Measurements from ENCODE around the gene ERGIC3.

ERGIC3 gene

DNA sequence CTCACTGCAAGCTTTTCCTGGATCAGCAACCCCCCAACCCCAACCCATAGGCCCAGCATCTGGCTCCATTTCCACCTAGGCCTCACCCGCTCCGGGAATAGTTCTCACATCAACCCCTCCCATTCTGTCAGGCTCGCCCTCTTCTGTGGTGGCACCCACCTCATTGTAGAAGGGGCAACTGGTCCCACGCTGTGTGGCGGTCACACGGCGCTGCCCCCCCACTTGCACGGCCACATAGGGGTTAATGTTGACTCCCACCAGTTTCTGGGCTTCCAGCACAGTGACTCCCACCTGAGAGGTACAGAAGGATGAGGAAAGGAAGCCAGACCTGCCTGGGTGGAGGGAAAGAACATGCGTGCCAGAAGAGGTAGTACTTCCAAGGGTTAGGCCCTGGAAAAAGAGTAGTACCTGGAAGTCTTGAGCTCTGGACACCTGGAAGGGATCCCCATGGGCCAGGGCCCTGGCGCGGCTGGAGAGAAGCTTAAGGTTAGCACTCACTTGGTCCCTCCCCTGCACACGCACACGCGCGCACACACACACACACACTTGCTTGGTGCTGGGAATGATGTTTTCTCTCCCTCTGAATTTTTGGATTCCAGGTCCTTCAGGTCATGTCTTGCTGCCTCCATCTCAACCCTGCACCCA lies 61.1 kb downstream of the ERGIC3 start:
- Histone ChIP-seq H2AFZ (ENCODE audit: low read length) (no peak overlapping the region), H3K4me1 (ENCODE audit: insufficient read depth, low read length, severe bottlenecking) (peaks cover 42% of the 10 kb centered on the region), H3K4me2 (ENCODE audit: low read length) (no peak overlapping the region), H3K27ac (ENCODE audit: low read depth, low read length, poor library complexity, severe bottlenecking) (no peak overlapping the region), H3K36me3 (ENCODE audit: insufficient read depth, low read length) (no peaks in the 10 kb centered on the region), H3K9me3 (ENCODE audit: low read length) (no peaks in the 10 kb centered on the region), H3K9ac (ENCODE audit: low read length) (no peak overlapping the region), H3F3A (ENCODE audit: insufficient read depth, low read length) (no peaks in the 10 kb centered on the region), H3K27me3 (ENCODE audit: insufficient read depth, low read length) (no peaks in the 10 kb centered on the region), H3K79me2 (ENCODE audit: insufficient read depth, low read length) (no peaks in the 10 kb centered on the region), H3K4me3 (ENCODE audit: low read depth, low read length, poor library complexity, severe bottlenecking) (no peak overlapping the region), H3K9me2 (ENCODE audit: low read depth, low read length) (no peaks in the 10 kb centered on the region), H4K20me1 (ENCODE audit: insufficient read depth, low read length) (no peaks in the 10 kb centered on the region)
- TF ChIP-seq, protein P1, sequence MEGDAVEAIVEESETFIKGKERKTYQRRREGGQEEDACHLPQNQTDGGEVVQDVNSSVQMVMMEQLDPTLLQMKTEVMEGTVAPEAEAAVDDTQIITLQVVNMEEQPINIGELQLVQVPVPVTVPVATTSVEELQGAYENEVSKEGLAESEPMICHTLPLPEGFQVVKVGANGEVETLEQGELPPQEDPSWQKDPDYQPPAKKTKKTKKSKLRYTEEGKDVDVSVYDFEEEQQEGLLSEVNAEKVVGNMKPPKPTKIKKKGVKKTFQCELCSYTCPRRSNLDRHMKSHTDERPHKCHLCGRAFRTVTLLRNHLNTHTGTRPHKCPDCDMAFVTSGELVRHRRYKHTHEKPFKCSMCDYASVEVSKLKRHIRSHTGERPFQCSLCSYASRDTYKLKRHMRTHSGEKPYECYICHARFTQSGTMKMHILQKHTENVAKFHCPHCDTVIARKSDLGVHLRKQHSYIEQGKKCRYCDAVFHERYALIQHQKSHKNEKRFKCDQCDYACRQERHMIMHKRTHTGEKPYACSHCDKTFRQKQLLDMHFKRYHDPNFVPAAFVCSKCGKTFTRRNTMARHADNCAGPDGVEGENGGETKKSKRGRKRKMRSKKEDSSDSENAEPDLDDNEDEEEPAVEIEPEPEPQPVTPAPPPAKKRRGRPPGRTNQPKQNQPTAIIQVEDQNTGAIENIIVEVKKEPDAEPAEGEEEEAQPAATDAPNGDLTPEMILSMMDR (IDR thresholded peaks at IDR 0.05; ENCODE audit: low read length), result no peak
- TF ChIP-seq EZH2 (IDR thresholded peaks at IDR 0.05; ENCODE audit: borderline replicate concordance, low read length), result no peak

DNA sequence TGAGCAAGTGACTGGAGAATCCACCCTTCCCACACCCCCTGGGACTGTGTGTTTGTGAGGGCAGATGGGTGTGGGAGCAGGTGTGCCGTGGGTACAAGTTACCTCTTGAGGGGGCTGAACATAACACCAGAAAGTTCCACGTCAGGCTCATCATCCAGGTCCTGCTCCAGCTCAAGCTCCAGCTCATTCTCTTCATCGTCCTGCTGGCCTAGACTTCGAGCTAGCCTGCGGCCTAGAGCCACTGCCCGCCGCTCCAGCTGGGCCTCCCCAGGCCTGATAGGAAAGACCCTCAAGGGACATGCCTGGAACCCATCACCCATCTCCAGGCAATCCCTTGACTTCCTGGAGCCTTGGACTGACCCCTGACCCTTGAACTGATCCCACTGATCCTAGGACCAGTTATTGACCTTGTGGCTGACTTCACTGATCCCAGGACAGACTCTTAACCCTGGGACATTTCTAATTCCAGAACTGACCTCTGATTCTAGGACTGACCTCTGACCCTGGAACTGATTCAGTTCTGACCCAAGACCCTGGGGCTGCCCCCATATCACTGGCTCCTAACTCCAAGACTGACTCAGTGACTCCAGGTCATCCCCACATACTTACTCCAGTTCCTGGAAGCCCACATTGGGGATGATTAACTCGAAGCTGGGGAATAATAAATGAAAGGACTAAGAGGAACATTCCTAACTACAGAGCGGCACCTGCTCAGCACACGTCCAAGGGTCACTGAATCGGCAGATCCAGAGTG lies 62.0 kb downstream of the ERGIC3 start:
- no peak for TF ChIP-seq EZH2 (IDR thresholded peaks at IDR 0.05; ENCODE audit: borderline replicate concordance, low read length)
- TF ChIP-seq, protein P1 (IDR thresholded peaks at IDR 0.05; ENCODE audit: low read length), result no peak
- no peaks in the 10 kb centered on the region for H3K27me3 ChIP-seq (ENCODE audit: insufficient read depth, low read length)
- no peaks in the 10 kb centered on the region for H3K9me2 ChIP-seq (ENCODE audit: low read depth, low read length)
- no peak overlapping the region for H3K4me3 ChIP-seq (ENCODE audit: low read depth, low read length, poor library complexity, severe bottlenecking)
- H4K20me1 ChIP-seq (ENCODE audit: insufficient read depth, low read length), result no peaks in the 10 kb centered on the region
- H3K4me1 ChIP-seq (ENCODE audit: insufficient read depth, low read length, severe bottlenecking), result peaks cover 44% of the 10 kb centered on the region
- no peaks in the 10 kb centered on the region for H3K9me3 ChIP-seq (ENCODE audit: low read length)
- no peak overlapping the region for H3K27ac ChIP-seq (ENCODE audit: low read depth, low read length, poor library complexity, severe bottlenecking)
- H3K9ac ChIP-seq (ENCODE audit: low read length), result no peak overlapping the region
- H2AFZ ChIP-seq (ENCODE audit: low read length), result no peak overlapping the region
- H3F3A ChIP-seq (ENCODE audit: insufficient read depth, low read length), result no peaks in the 10 kb centered on the region
- H3K79me2 ChIP-seq (ENCODE audit: insufficient read depth, low read length), result no peaks in the 10 kb centered on the region
- no peak overlapping the region for H3K4me2 ChIP-seq (ENCODE audit: low read length)
- H3K36me3 ChIP-seq (ENCODE audit: insufficient read depth, low read length), result no peaks in the 10 kb centered on the region

DNA sequence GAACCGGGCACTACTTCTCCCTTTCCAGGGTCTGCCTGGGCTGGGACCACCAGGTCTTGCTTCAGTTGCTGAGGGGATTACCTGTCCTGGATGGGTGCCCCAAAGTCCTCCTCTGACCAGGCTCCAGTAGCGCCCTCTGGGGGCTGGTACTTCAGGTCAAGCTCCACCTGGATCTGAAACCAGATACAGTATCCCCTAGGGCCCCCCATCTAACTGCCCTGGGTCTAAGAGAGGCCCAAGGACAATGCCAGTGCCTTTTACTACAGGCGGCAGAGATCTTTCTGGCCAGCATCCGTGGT lies 62.5 kb downstream of the ERGIC3 start:
- no peak overlapping the region for H2AFZ ChIP-seq (ENCODE audit: low read length)
- H4K20me1 ChIP-seq (ENCODE audit: insufficient read depth, low read length), result no peaks in the 10 kb centered on the region
- no peaks in the 10 kb centered on the region for H3F3A ChIP-seq (ENCODE audit: insufficient read depth, low read length)
- no peaks in the 10 kb centered on the region for H3K9me3 ChIP-seq (ENCODE audit: low read length)
- no peak for TF ChIP-seq EZH2 (IDR thresholded peaks at IDR 0.05; ENCODE audit: borderline replicate concordance, low read length)
- TF ChIP-seq, protein P1 (IDR thresholded peaks at IDR 0.05; ENCODE audit: low read length), result peak; percentile 79
- H3K36me3 ChIP-seq (ENCODE audit: insufficient read depth, low read length), result no peaks in the 10 kb centered on the region
- H3K9me2 ChIP-seq (ENCODE audit: low read depth, low read length), result no peaks in the 10 kb centered on the region
- H3K4me2 ChIP-seq (ENCODE audit: low read length), result no peak overlapping the region
- no peak overlapping the region for H3K9ac ChIP-seq (ENCODE audit: low read length)
- no peak overlapping the region for H3K27ac ChIP-seq (ENCODE audit: low read depth, low read length, poor library complexity, severe bottlenecking)
- no peak overlapping the region for H3K4me3 ChIP-seq (ENCODE audit: low read depth, low read length, poor library complexity, severe bottlenecking)
- peaks cover 49% of the 10 kb centered on the region for H3K4me1 ChIP-seq (ENCODE audit: insufficient read depth, low read length, severe bottlenecking)
- H3K27me3 ChIP-seq (ENCODE audit: insufficient read depth, low read length), result no peaks in the 10 kb centered on the region
- no peaks in the 10 kb centered on the region for H3K79me2 ChIP-seq (ENCODE audit: insufficient read depth, low read length)
